CD4-positive, alpha-beta T cell treated with Interferon alpha-2 for 1 hour (primary cell): ENCODE results near the gene RETSAT.
"Not testable (repeated sequence)": the region's sequence is repeated elsewhere in the genome, so short reads cannot be mapped to it uniquely, and the experiment has no call there.

Source experiments
- DNase-seq, 2 donors: peaks; one replicate each; pipeline ENCODE4 v3.0.0-alpha.2; 2020 to 2022

Gene RETSAT

GRCh38 chr2:85378257-85378656 lies 23.9 kb upstream of the RETSAT start:
- no peak for DNase-seq

- DNase-seq = no peak
Measured at GRCh38 chr2:85377083-85377482, 22.8 kb upstream of the RETSAT start.

DNA sequence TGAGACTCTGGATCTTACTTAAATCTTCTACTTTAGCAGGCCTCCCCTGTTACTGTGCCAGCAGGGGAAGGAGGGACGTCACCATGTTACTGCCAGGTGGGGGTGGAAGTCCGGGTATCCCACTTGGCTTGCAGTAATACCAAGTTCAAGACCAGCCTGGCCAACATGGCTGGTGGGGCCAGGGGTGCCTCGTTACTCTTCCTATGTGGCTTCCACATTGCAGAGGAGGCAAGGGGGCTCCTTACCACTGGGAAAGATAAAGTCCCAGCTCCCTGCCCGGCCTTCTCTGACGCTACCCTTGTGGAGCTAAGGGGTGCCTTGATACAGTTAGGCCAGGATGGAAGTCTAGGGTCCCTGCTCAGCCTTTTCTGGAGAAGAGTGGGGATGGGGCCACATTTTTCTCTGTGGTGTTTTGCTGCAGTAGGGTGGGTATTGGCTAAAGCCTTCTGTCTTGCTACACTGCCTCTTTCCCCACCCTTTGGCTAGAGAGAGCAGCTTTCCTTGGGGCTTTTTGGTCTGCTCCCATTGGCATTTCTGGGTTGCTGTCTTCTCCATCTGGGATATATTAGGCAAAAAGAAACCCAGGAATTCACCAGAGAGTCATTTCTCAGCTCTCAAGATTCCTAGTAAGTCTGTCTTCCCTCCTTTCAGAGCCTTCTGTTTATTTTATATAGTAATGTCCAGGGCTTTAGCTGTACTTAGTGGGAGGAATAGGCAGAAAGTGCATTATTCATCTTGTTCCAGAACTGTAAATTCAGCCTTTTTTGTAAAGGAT lies 22.1 kb upstream of the RETSAT start:
- DNase-seq = no peak

DNA sequence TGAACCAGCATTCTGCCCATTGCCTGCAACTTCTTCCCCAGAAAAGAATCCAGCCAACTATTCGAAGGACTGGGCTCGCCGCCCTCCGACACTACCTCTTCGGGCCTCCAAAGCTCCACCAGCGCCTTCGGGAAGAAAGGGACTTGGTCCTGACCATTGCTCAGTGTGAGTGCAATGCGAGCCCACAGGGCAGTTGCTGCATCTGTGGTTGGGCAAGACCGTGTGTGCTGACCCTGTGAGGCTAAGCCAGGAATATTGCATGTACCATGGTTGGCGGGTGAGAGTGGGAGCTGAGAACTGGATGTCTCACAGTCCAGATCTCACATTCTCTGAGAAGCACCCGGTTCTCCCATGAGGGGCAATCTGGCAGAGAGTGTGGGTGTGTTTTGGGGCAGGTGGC lies 16.7 kb upstream of the RETSAT start:
- no peak for DNase-seq

DNA sequence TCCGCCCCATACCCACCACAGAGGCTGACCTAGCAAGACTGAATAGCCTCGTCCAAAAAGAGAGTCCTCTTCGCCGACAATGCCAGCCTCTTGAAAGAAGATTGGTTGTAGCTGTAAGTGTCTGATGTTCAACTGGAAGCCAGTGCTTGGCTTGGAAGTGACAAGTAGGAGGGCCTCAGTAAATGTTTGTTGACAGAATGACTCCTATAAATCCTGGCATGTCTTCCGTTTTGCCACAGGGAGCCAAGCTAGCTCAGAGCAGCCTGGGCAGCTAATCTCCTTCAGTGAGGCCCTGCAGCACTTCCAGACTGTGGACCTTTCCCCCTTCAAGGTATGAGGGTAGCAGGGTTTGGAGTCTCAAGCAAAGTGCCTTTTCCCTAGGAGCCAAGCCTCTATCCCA lies 15.2 kb upstream of the RETSAT start:
- no peak for DNase-seq

- no peak for DNase-seq
Measured at GRCh38 chr2:85368921-85369320, 14.6 kb upstream of the RETSAT start.

DNA sequence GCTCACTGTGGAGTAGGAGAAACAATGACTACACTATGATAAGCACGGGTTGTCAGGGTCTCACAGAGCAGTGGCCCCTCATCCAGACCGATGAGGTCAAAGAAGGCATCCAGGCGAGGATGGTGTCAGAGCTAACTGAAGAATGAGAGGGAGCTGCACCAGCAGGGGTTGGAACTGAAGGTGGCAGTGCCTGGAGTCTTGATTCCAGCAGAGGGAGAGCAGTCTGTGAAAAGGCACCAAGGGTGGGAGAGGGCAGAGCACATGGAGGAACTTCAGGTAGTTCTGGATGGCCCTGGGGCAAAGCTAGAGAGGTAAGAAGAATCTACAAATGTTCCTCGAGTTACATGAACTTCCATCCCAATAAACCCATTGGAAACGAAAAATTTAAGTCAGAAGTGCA lies 12.9 kb upstream of the RETSAT start:
- no peak for DNase-seq

GRCh38 chr2:85362653-85363387 lies 8.5 kb upstream of the RETSAT start:
- not testable (repeated sequence) for DNase-seq

GRCh38 chr2:85357736-85358135 lies 3.4 kb upstream of the RETSAT start:
- no peak for DNase-seq

DNA sequence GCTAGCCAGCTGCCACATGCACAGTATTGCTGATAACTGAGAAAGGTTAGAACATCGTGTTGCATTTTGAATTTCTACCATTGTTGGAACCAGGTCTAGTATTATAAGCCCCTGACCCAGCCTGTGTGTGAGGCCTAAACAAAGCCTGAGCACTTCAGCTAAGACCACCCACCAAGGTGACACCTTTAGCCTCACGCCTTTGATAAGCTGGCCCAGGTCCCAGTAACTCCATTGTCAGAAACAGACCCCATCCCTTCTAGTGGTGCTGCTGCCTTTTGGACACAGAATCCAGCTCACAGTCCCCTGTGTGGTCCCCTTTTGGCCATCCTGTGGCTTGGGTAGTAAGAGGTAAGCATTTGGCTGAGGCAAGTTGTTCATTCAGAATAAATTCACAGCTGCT lies 1.9 kb upstream of the RETSAT start:
- DNase-seq = no peak

DNA sequence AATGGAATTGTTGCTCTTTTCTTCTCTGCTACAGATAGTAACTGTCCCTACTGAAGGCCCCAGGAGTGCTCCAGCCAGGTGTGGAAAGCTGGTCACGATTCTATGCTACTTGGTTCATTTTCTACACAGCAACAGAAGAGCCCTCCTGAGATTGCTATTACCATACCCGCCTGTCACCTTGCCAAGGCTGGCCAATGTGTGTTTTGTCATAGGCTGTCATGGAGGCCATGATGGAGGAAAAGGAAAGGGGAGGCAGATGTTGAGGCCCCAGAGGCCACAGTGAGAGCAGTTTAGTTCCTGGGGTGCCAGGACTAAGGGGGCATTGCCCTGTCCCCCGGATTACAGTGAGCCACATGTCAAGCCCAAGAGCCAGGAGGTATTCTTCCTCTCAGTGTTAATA lies 1.2 kb upstream of the RETSAT start:
- no peak for DNase-seq

DNA sequence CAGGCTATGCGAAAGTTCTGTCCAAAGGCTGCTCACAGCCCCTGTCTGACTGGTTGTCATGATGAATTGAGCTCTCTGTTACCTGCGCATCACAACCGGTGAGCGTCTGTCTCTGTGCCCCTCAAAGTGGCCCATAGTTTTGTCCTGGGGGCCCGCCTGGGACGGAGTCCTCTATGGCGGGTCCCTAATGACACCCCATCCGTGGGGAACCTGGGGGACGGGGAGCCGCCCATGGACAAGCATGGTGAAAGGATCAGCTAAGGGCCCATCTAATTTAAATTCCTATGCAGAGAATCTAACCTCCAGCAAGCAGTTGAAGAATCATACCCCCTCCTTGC lies 714 bp upstream of the RETSAT start:
- DNase-seq = no peak

- DNase-seq = peak in 1 of 2 donors; percentile 8
Measured at GRCh38 chr2:85353876-85354285, 447 bp downstream of the RETSAT start.

DNA sequence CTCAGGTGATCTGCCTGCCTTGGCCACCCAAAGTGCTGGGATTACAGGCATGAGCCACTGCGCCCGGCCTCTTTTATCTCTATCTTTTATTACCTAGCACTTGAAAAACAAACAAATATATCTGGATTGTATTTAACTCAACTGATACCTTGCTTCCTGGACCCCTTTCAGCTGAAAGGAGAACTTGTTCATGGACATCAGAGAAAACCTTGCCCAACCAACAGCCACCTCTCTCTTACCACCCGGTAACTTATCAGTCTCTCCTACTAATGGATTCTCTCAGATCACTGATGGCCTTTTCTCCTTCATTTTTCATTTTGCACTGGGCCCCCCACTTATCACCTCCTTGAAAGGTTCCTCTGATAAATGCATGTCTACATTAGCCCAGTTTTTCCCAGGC lies 6.7 kb downstream of the RETSAT start:
- no peak for DNase-seq

- DNase-seq = no peak
Measured at GRCh38 chr2:85344356-85344954, 9.9 kb downstream of the RETSAT start.

GRCh38 chr2:85343207-85343895 lies 11.0 kb downstream of the RETSAT start:
- DNase-seq = not testable (repeated sequence)

GRCh38 chr2:85342156-85342555 lies 12.2 kb downstream of the RETSAT start:
- no peak for DNase-seq

- no peak for DNase-seq
Measured at GRCh38 chr2:85341269-85342029, 12.9 kb downstream of the RETSAT start.

- DNase-seq = no peak
Measured at GRCh38 chr2:85340034-85340892, 14.1 kb downstream of the RETSAT start.

DNA sequence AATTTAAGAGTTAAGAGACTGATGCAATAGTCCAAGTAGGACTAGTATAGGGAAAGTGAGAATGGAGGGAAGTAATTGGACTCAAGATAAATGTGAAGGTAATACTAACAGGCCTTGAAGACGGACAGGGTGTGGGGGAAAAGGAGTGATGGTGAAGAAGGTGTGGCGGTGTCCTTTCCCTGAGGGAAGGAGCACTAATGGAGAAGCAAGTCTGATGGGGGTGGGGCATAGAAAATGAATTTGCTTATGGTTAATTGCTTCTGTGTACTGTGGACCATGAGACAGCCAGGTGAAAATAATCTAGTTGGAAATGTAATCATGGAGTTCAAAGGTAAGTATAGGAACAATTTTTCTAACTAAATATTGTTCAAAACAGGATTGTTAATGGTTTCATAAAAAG lies 19.4 kb downstream of the RETSAT start:
- DNase-seq = no peak

GRCh38 chr2:85333877-85334276 lies 20.5 kb downstream of the RETSAT start:
- not testable (repeated sequence) for DNase-seq
